GM23338 (cell line): Measurements from ENCODE around the gene TRAF4. TPM values are rescaled to one million over a fixed set of nuclear protein-coding genes. Genes with fewer than 3 reads are reported as not detected.

Experiments
- ATAC-seq: fragments of 200-7000 bp; cut with Tn5 transposase; 3 replicates; pipeline ENCODE4 v1.9.1; 2020
- DNase-seq: peaks from one replicate; pipeline ENCODE4 v3.0.0-alpha.2; 2015; ENCODE audit warnings: low spot score
- H2AFZ ChIP-seq: fragments of 200-600 bp; sonication (generic); 2 replicates; pipeline ENCODE4 v1.8.0; 2016; ENCODE audit warnings: antibody characterized with exemption, mild to moderate bottlenecking, moderate library complexity
- H3F3A ChIP-seq: fragments of 200-600 bp; sonication (generic); replicated peaks from 2 replicates; pipeline ENCODE4 v1.8.0; 2017; ENCODE audit warnings: antibody characterized with exemption, mixed run types, low read depth
- H3K27ac ChIP-seq: fragments of 200-600 bp; sonication (generic); 2 replicates; pipeline ENCODE4 v1.6.1; 2016; ENCODE audit warnings: low read depth
- H3K27me3 ChIP-seq: fragments of 200-600 bp; sonication (generic); 2 replicates; pipeline ENCODE4 v1.8.0; 2016; ENCODE audit warnings: mild to moderate bottlenecking, mixed run types, moderate library complexity; ENCODE audit not compliant: insufficient read depth
- H3K36me3 ChIP-seq: fragments of 200-600 bp; sonication (generic); 2 replicates; pipeline ENCODE4 v1.8.0; 2016; ENCODE audit warnings: mild to moderate bottlenecking; ENCODE audit not compliant: insufficient read depth
- H3K4me1 ChIP-seq: fragments of 200-600 bp; sonication (generic); 2 replicates; pipeline ENCODE4 v1.8.0; 2016; ENCODE audit warnings: mild to moderate bottlenecking, moderate library complexity; ENCODE audit not compliant: insufficient read depth
- H3K4me2 ChIP-seq: fragments of 200-600 bp; sonication (generic); 2 replicates; pipeline ENCODE4 v1.7.1; 2017; ENCODE audit warnings: mixed run types
- H3K4me3 ChIP-seq: fragments of 200-600 bp; sonication (generic); 2 replicates; pipeline ENCODE4 v1.6.1; 2016; ENCODE audit warnings: mixed run types
- H3K79me2 ChIP-seq: fragments of 200-600 bp; sonication (generic); replicated peaks from 2 replicates; pipeline ENCODE4 v1.8.0; 2017; ENCODE audit warnings: mild to moderate bottlenecking; ENCODE audit not compliant: insufficient read depth
- H3K9me2 ChIP-seq: fragments of 200-600 bp; sonication (generic); 2 replicates; pipeline ENCODE4 v1.8.0; 2017; ENCODE audit not compliant: insufficient read depth
- H4K20me1 ChIP-seq: fragments of 200-600 bp; sonication (generic); replicated peaks from 2 replicates; pipeline ENCODE4 v1.8.0; 2017; ENCODE audit warnings: mild to moderate bottlenecking; ENCODE audit not compliant: insufficient read depth
- H3K27ac Mint-ChIP-seq: 2 replicates; pipeline ENCODE4 v1.8.0; 2020; ENCODE audit warnings: inconsistent platforms, mild to moderate bottlenecking, moderate library complexity, mixed read lengths
- H3K27me3 Mint-ChIP-seq: 3 replicates; pipeline ENCODE4 v1.8.0; 2022; ENCODE audit warnings: low read depth, mild to moderate bottlenecking, moderate library complexity, mixed read lengths, inconsistent platforms; ENCODE audit not compliant: insufficient read depth, poor library complexity
- H3K36me3 Mint-ChIP-seq: 3 replicates; pipeline ENCODE4 v1.8.0; 2021; ENCODE audit warnings: low read depth, mild to moderate bottlenecking, inconsistent platforms, moderate library complexity, mixed read lengths
- H3K4me1 Mint-ChIP-seq: 3 replicates; pipeline ENCODE4 v1.8.0; 2020; ENCODE audit warnings: mild to moderate bottlenecking, inconsistent platforms, mixed read lengths
- H3K4me3 Mint-ChIP-seq: 3 replicates; pipeline ENCODE4 v1.8.0; 2021; ENCODE audit warnings: moderate library complexity, mild to moderate bottlenecking, inconsistent platforms, mixed read lengths
- H3K9me3 Mint-ChIP-seq: 3 replicates; pipeline ENCODE4 v1.8.0; 2020; ENCODE audit warnings: moderate library complexity, mild to moderate bottlenecking, inconsistent platforms, mixed read lengths
- CREB1 ChIP-seq: fragments of 250-450 bp; sonication (Bioruptor Pico); IDR thresholded peaks from 2 replicates; pipeline ENCODE4 v1.5.0; 2020; ENCODE audit warnings: low read depth, mild to moderate bottlenecking, moderate library complexity
- EZH2 ChIP-seq: fragments of 200-600 bp; sonication (generic); IDR thresholded peaks from one replicate; pipeline ENCODE4 v1.8.0; 2017; ENCODE audit warnings: antibody characterized with exemption, mild to moderate bottlenecking, low read depth; ENCODE audit not compliant: unreplicated experiment
- EZH2phosphoT487 ChIP-seq: fragments of 200-600 bp; sonication (generic); IDR thresholded peaks from one replicate; pipeline ENCODE4 v1.8.1; 2018; ENCODE audit warnings: antibody characterized with exemption; ENCODE audit not compliant: unreplicated experiment
- JUNB ChIP-seq: IDR thresholded peaks from one replicate; pipeline ENCODE4 v1.6.1; 2016; ENCODE audit warnings: antibody characterized with exemption; ENCODE audit not compliant: unreplicated experiment
- NANOG ChIP-seq: IDR thresholded peaks from 2 replicates; pipeline ENCODE4 v1.6.1; 2016; ENCODE audit warnings: antibody characterized with exemption, borderline replicate concordance
- POLR2AphosphoS5 ChIP-seq: IDR thresholded peaks from 2 replicates; pipeline ENCODE4 v1.6.1; 2016; ENCODE audit warnings: antibody characterized with exemption, low read depth
- STAT1 ChIP-seq: IDR thresholded peaks from one replicate; pipeline ENCODE4 v1.6.1; 2016; ENCODE audit warnings: antibody characterized with exemption; ENCODE audit not compliant: unreplicated experiment
- ZNF114 ChIP-seq: fragments of 250-450 bp; sonication (Bioruptor Pico); IDR thresholded peaks from 2 replicates; pipeline ENCODE4 v1.5.0; 2020; ENCODE audit warnings: mild to moderate bottlenecking, moderate library complexity
- ZNF331 ChIP-seq: fragments of 250-450 bp; sonication (Bioruptor Pico); IDR thresholded peaks from 2 replicates; pipeline ENCODE4 v1.5.0; 2020; ENCODE audit warnings: low read depth, mild to moderate bottlenecking, moderate library complexity
- polyA plus RNA-seq: library from polyadenylated mRNA; unstranded; fragments of >200 nt; fragmentation: Nextera tagmentation; extraction: Ambion mirVana; gene quantifications from 2 replicates; pipeline ENCODE4 v1.2.1, GENCODE V29; 2016
- total RNA-seq: library from RNA; depleted of rRNA; stranded (reverse); fragments of >200 nt; shearing (Covaris generic); gene quantifications from 2 replicates; pipeline ENCODE4 v1.2.3, GENCODE V29; 2014
- TF ChIP-seq, protein P1 (sequence below): IDR thresholded peaks from 2 replicates; pipeline ENCODE4 v1.6.1; 2016; ENCODE audit warnings: antibody characterized with exemption
- TF ChIP-seq, protein P2 (sequence below): fragments of 250-450 bp; sonication (Bioruptor Pico); IDR thresholded peaks from 2 replicates; pipeline ENCODE4 v1.5.0; 2020; ENCODE audit warnings: mild to moderate bottlenecking, moderate library complexity
- TF ChIP-seq, protein P3 (sequence below): IDR thresholded peaks from one replicate; pipeline ENCODE4 v1.6.1; 2018; ENCODE audit warnings: antibody characterized with exemption; ENCODE audit not compliant: unreplicated experiment
- TF ChIP-seq, protein P4 (sequence below), 2 experiments: fragments of 200-600 bp in 1 of 2; sonication (generic) in 1 of 2; conservative IDR thresholded peaks; 2 replicates each; pipeline versions ENCODE4 v1.5.1 to v1.6.1; 2016 to 2017; ENCODE audit warnings: antibody characterized with exemption in 2 of 2, low read depth in 2 of 2, mild to moderate bottlenecking in 2 of 2, moderate library complexity in 1 of 2

TRAF4 gene
- total and polyA plus RNA-seq, 2 experiments from 2014 or later = 63.5 to 152 TPM

DNA sequence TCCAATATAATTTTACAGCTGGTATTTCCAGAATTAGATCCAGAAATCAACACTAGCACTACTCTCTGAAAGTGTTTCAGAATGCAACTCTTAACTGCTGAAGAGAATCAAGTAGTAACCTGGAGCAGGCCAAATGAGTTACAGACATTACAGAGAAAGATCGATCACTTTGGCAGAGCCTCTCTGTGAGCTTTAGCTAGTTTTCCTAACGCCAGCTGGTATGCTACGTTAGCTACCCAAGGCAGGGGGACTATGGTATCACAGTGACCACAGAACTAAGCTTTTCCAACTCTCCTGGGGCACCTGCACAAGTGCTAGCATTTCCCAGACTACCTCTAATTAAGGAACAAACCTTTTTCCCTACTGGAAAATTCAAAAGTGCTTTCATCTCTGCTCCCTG lies 30.4 kb downstream of the TRAF4 start:
- H3K27me3 Mint-ChIP-seq = peaks cover 3% of the 10 kb centered on the region
- Histone ChIP-seq H3K4me3 (no peak overlapping the region), H3K9me2 (no peaks in the 10 kb centered on the region), H3K36me3 (0 out of 2 replicates have a peak, but pooled peaks cover 4% of the 10 kb centered on the region), H3K27me3 (no peaks in the 10 kb centered on the region), H3K4me2 (no peak overlapping the region), H3K4me1 (peaks cover 7% of the 10 kb centered on the region; the same call in 1 of the 2 replicates), H3K79me2 (peaks cover 97% of the 10 kb centered on the region), H3K27ac (peak overlapping the region; percentile 74), H2AFZ (no peak overlapping the region), H3F3A (peaks cover 23% of the 10 kb centered on the region; the same call in 1 of the 2 replicates), H4K20me1 (peaks cover 32% of the 10 kb centered on the region)
- H3K4me1 Mint-ChIP-seq = peaks cover 26% of the 10 kb centered on the region
- peak overlapping the region; percentile 72 for H3K27ac Mint-ChIP-seq
- H3K9me3 Mint-ChIP-seq = no peaks in the 10 kb centered on the region
- H3K4me3 Mint-ChIP-seq = no peak overlapping the region
- TF ChIP-seq, protein P1, sequence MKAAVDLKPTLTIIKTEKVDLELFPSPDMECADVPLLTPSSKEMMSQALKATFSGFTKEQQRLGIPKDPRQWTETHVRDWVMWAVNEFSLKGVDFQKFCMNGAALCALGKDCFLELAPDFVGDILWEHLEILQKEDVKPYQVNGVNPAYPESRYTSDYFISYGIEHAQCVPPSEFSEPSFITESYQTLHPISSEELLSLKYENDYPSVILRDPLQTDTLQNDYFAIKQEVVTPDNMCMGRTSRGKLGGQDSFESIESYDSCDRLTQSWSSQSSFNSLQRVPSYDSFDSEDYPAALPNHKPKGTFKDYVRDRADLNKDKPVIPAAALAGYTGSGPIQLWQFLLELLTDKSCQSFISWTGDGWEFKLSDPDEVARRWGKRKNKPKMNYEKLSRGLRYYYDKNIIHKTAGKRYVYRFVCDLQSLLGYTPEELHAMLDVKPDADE = no peak
- TF ChIP-seq ZNF114 (no peak), EZH2phosphoT487 (no peak), EZH2 (no peak), NANOG (no peak), CREB1 (no peak), ZNF331 (CRISPR knock-in tag) (no peak), STAT1 (no peak), JUNB (no peak), POLR2AphosphoS5 (no peak)
- TF ChIP-seq, protein P2, sequence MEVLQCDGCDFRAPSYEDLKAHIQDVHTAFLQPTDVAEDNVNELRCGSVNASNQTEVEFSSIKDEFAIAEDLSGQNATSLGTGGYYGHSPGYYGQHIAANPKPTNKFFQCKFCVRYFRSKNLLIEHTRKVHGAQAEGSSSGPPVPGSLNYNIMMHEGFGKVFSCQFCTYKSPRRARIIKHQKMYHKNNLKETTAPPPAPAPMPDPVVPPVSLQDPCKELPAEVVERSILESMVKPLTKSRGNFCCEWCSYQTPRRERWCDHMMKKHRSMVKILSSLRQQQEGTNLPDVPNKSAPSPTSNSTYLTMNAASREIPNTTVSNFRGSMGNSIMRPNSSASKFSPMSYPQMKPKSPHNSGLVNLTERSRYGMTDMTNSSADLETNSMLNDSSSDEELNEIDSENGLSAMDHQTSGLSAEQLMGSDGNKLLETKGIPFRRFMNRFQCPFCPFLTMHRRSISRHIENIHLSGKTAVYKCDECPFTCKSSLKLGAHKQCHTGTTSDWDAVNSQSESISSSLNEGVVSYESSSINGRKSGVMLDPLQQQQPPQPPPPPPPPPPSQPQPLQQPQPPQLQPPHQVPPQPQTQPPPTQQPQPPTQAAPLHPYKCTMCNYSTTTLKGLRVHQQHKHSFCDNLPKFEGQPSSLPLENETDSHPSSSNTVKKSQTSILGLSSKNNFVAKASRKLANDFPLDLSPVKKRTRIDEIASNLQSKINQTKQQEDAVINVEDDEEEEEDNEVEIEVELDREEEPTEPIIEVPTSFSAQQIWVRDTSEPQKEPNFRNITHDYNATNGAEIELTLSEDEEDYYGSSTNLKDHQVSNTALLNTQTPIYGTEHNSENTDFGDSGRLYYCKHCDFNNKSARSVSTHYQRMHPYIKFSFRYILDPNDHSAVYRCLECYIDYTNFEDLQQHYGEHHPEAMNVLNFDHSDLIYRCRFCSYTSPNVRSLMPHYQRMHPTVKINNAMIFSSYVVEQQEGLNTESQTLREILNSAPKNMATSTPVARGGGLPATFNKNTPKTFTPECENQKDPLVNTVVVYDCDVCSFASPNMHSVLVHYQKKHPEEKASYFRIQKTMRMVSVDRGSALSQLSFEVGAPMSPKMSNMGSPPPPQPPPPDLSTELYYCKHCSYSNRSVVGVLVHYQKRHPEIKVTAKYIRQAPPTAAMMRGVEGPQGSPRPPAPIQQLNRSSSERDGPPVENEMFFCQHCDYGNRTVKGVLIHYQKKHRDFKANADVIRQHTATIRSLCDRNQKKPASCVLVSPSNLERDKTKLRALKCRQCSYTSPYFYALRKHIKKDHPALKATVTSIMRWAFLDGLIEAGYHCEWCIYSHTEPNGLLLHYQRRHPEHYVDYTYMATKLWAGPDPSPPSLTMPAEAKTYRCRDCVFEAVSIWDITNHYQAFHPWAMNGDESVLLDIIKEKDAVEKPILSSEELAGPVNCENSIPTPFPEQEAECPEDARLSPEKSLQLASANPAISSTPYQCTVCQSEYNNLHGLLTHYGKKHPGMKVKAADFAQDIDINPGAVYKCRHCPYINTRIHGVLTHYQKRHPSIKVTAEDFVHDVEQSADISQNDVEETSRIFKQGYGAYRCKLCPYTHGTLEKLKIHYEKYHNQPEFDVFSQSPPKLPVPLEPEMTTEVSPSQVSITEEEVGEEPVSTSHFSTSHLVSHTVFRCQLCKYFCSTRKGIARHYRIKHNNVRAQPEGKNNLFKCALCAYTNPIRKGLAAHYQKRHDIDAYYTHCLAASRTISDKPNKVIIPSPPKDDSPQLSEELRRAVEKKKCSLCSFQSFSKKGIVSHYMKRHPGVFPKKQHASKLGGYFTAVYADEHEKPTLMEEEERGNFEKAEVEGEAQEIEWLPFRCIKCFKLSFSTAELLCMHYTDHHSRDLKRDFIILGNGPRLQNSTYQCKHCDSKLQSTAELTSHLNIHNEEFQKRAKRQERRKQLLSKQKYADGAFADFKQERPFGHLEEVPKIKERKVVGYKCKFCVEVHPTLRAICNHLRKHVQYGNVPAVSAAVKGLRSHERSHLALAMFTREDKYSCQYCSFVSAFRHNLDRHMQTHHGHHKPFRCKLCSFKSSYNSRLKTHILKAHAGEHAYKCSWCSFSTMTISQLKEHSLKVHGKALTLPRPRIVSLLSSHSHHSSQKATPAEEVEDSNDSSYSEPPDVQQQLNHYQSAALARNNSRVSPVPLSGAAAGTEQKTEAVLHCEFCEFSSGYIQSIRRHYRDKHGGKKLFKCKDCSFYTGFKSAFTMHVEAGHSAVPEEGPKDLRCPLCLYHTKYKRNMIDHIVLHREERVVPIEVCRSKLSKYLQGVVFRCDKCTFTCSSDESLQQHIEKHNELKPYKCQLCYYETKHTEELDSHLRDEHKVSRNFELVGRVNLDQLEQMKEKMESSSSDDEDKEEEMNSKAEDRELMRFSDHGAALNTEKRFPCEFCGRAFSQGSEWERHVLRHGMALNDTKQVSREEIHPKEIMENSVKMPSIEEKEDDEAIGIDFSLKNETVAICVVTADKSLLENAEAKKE = no peak
- TF ChIP-seq, protein P3, sequence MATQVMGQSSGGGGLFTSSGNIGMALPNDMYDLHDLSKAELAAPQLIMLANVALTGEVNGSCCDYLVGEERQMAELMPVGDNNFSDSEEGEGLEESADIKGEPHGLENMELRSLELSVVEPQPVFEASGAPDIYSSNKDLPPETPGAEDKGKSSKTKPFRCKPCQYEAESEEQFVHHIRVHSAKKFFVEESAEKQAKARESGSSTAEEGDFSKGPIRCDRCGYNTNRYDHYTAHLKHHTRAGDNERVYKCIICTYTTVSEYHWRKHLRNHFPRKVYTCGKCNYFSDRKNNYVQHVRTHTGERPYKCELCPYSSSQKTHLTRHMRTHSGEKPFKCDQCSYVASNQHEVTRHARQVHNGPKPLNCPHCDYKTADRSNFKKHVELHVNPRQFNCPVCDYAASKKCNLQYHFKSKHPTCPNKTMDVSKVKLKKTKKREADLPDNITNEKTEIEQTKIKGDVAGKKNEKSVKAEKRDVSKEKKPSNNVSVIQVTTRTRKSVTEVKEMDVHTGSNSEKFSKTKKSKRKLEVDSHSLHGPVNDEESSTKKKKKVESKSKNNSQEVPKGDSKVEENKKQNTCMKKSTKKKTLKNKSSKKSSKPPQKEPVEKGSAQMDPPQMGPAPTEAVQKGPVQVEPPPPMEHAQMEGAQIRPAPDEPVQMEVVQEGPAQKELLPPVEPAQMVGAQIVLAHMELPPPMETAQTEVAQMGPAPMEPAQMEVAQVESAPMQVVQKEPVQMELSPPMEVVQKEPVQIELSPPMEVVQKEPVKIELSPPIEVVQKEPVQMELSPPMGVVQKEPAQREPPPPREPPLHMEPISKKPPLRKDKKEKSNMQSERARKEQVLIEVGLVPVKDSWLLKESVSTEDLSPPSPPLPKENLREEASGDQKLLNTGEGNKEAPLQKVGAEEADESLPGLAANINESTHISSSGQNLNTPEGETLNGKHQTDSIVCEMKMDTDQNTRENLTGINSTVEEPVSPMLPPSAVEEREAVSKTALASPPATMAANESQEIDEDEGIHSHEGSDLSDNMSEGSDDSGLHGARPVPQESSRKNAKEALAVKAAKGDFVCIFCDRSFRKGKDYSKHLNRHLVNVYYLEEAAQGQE = no peak
- TF ChIP-seq, protein P4, sequence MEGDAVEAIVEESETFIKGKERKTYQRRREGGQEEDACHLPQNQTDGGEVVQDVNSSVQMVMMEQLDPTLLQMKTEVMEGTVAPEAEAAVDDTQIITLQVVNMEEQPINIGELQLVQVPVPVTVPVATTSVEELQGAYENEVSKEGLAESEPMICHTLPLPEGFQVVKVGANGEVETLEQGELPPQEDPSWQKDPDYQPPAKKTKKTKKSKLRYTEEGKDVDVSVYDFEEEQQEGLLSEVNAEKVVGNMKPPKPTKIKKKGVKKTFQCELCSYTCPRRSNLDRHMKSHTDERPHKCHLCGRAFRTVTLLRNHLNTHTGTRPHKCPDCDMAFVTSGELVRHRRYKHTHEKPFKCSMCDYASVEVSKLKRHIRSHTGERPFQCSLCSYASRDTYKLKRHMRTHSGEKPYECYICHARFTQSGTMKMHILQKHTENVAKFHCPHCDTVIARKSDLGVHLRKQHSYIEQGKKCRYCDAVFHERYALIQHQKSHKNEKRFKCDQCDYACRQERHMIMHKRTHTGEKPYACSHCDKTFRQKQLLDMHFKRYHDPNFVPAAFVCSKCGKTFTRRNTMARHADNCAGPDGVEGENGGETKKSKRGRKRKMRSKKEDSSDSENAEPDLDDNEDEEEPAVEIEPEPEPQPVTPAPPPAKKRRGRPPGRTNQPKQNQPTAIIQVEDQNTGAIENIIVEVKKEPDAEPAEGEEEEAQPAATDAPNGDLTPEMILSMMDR (conservative IDR thresholded peaks at IDR 0.05; ENCODE audit: low read depth in 2 of 2) = no peak
- no peak for DNase-seq
- H3K36me3 Mint-ChIP-seq = peaks cover 29% of the 10 kb centered on the region
- no peak for ATAC-seq
